C4-2B (cell line): Measurements from ENCODE around the gene MARCHF7.
"Not testable (repeated sequence)": the region's sequence is repeated elsewhere in the genome, so short reads cannot be mapped to it uniquely, and the experiment has no call there.

Source experiments
- CTCF ChIP-seq: fragments of 450-650 bp; conservative IDR thresholded peaks from 2 replicates; pipeline ENCODE4 v1.5.1; 2017; ENCODE audit warnings: mild to moderate bottlenecking
- ZFX ChIP-seq: fragments of 450-650 bp; IDR thresholded peaks from 2 replicates; pipeline ENCODE4 v1.6.1; 2017

GRCh38 chr2:159667423-159667822 is 44.9 kb upstream of the MARCHF7 start:
- TF ChIP-seq CTCF, ZFX: not testable (repeated sequence)
